T-helper 17 cell (primary cell): ENCODE data around the gene ISM1. TPM values are rescaled to one million over a fixed set of nuclear protein-coding genes. Genes with fewer than 3 reads are reported as not detected.
"Not testable (repeated sequence)": the region's sequence is repeated elsewhere in the genome, so short reads cannot be mapped to it uniquely, and the experiment has no call there.

Experiments
- ATAC-seq: fragments of 150-1000 bp; cut with Tn5 transposase; 2 replicates; pipeline ENCODE4 v1.10.0; 2021; ENCODE audit warnings: mild to moderate bottlenecking, moderate library complexity
- DNase-seq, 3 donors: peaks; one replicate each; pipeline versions ENCODE4 v3.0.0 to v3.0.0-alpha.2; 2020 to 2021
- H3K9me3 ChIP-seq: one replicate; pipeline ENCODE4 v1.7.0; 2013; ENCODE audit warnings: low read length, mild to moderate bottlenecking; ENCODE audit not compliant: control insufficient read depth, poor library complexity, severe bottlenecking
- H3K27ac Mint-ChIP-seq: one replicate; pipeline ENCODE4 v1.8.0; 2022; ENCODE audit warnings: mild to moderate bottlenecking, moderate library complexity, mixed read lengths
- H3K27me3 Mint-ChIP-seq: one replicate; pipeline ENCODE4 v1.8.0; 2022; ENCODE audit warnings: mixed read lengths
- H3K36me3 Mint-ChIP-seq: one replicate; pipeline ENCODE4 v1.8.0; 2022; ENCODE audit warnings: low read depth, mixed read lengths
- H3K4me1 Mint-ChIP-seq: one replicate; pipeline ENCODE4 v1.8.0; 2022; ENCODE audit warnings: mild to moderate bottlenecking, mixed read lengths
- H3K4me3 Mint-ChIP-seq: one replicate; pipeline ENCODE4 v1.8.0; 2022; ENCODE audit warnings: mild to moderate bottlenecking, moderate library complexity, mixed read lengths
- total RNA-seq, 4 donors: library from RNA in 2 of 4; stranded (reverse) in 2 of 4; gene quantifications; one replicate each; pipeline ENCODE4 v1.2.3 and lab custom pipeline; 2022 to 2026

The ISM1 gene
- total RNA-seq, 2 donors from 2014 or later = 3.2 to 7.8 TPM

DNA sequence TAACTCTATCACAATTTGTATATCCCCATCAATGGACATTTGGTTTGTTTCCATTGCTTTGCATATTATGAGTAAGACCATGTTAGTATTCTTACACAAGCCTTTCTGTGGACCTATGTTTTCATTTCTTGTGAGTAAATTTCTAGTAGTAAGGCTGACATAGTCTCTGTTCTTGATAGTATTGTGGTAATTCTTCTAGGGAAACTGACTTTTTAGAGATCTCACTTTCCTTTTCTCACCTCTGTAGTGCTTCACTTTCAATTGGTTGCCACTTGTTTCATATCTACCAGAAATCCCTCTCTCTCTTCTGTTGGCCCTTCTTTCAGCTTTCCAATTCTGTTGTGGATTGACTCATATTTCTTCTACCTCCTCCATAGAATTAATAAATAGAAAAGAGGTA lies 8.5 kb downstream of the ISM1 start:
- ATAC-seq = no peak
- DNase-seq = no peak
- Mint-ChIP-seq H3K27me3 (no peaks in the 10 kb centered on the region), H3K4me1 (peaks cover 31% of the 10 kb centered on the region), H3K4me3 (peak overlapping the region; percentile 51), H3K27ac (peak overlapping the region; percentile 99), H3K36me3 (peaks cover 2% of the 10 kb centered on the region)
- no peaks in the 10 kb centered on the region for H3K9me3 ChIP-seq

DNA sequence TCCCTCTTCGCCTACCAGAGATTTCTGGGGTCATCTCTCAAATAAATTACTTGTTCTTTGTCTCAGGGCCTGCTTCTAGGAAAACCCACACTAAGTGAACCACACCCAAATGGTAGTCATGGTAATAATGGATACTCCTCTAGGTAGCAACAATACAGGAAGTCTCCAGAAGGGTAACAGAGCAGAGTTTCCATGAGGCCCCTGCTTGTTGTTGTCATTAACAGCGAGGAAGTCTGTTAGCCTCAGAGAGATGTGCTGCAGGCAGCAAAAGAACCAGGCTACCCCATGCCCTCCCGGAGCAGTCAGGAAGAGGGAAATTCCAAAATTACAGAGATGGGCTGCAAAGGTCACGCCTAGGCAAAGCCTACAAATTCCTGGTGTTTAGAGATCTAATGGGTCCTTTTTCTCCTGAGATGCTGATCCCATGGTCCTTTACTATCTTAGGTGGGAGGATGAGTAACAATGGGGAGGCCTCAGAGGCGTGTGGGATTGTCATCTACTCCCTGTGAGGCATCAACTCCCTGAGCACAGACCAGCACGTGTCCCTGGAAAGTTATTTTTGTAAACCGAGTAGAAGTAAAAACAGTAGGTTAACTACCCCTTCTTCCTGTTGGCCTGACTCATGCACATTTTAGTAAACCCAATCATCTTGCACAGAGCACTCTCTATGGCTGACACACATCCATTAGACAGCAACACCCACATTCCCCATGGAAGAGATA lies 10.1 kb downstream of the ISM1 start:
- peak; percentile 98 for ATAC-seq
- Mint-ChIP-seq H3K27ac (peak overlapping the region; percentile 99), H3K4me3 (peak overlapping the region; percentile 80), H3K4me1 (peaks cover 31% of the 10 kb centered on the region), H3K27me3 (no peaks in the 10 kb centered on the region), H3K36me3 (peaks cover 2% of the 10 kb centered on the region)
- no peaks in the 10 kb centered on the region for H3K9me3 ChIP-seq
- DNase-seq = peak in 2 of 3 donors; percentile 22 to 31

DNA sequence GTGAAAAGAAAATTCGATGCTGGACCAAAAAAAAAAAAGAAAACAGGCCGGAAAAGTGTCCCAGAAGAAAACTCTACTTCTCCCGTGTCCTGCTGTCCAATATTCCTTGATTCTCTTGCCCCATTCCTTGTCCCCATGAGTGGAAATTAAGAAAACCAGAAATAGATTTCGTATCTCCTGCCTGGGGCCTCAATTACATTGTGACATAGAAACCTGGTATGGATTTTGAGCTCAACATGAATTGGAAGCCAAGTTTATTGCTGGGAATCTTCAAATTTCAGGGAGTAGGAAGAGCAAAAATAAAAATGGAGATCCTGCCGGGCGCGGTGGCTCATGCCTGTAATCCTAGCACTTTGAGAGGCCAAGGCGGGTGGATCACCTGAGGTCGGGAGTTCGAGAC lies 11.9 kb downstream of the ISM1 start:
- Mint-ChIP-seq H3K27ac (peak overlapping the region; percentile 99), H3K4me1 (peaks cover 31% of the 10 kb centered on the region), H3K4me3 (no peak overlapping the region), H3K27me3 (no peaks in the 10 kb centered on the region), H3K36me3 (peaks cover 2% of the 10 kb centered on the region)
- ATAC-seq (no peak), DNase-seq (no peak)
- no peaks in the 10 kb centered on the region for H3K9me3 ChIP-seq

DNA sequence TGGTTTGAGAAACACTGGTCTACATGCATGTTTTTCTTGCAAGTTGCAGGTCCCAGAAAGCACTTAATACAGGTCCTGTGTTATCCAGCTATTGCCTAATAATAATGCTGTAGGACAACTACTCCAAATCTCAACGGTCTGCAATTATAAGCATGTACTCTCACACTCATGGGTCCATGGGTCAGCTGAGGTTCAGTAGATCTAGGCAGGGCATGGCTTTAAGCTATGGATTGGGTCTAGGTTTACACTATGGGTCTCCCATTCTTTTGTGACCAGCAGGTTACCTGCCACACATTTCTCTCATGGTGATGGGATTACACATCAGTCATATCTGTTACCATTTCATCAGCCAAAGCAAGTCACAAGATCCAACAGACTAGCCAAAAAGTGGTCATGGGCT lies 13.9 kb downstream of the ISM1 start:
- Mint-ChIP-seq H3K4me3 (no peak overlapping the region), H3K27ac (no peak overlapping the region), H3K27me3 (no peaks in the 10 kb centered on the region), H3K36me3 (peaks cover 2% of the 10 kb centered on the region), H3K4me1 (peaks cover 23% of the 10 kb centered on the region)
- H3K9me3 ChIP-seq = no peaks in the 10 kb centered on the region
- no peak for DNase-seq
- ATAC-seq = no peak

DNA sequence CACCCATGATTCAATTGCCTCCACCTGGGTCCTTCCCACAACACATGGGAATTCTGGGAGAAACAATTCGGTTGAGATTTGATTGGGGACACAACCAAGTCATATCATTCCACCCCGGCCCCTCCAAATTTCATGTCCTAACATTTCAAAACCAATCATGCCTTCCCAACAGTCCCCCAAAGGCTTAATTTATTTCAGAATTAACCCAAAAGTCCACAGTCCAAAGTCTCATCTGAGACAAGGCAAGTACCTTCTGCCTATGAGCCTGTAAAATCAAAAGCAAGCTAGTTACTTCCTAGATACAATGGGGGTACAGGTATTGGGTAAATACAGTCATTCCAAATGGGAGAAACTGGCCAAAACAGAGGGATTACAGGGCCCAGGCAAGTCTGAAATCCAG lies 15.3 kb downstream of the ISM1 start:
- ATAC-seq, H3K9me3 ChIP-seq, H3K36me3 Mint-ChIP-seq, H3K4me3 Mint-ChIP-seq, H3K27me3 Mint-ChIP-seq, DNase-seq, H3K27ac Mint-ChIP-seq: not testable (repeated sequence)
- peaks cover 10% of the 10 kb centered on the region for H3K4me1 Mint-ChIP-seq

DNA sequence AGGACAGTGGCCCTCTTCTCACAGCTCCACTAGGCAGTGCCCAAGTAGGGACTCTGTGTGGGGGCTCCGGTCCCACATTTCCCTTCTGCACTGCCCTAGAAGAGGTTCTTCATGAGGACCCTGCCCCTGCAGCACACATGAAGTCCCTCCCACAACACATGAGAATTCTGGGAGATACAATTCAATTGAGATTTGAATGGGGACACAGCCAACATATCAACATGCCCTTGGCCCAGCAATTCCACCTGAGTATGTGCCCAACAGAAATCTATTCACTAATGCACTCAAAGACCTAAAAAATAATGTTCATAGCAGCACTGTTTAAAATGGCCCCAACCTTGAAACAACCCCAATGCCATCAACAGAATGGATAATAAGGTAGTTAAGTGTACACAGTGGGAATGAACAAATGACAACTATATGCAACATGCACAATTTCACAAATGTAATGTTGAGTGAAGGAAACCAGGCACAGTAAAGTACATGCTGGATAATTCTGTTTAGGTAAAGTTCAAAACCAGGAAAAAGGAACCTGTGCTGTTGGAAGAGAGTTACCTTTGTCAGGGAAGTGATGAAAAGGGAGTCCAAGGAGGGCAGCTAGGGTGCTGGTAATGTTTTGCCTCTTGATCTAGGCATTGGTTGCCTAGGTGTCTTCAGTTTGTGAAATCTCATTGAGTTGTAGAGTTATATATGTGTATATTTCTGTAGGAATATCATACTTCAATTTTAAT lies 16.1 kb downstream of the ISM1 start:
- Mint-ChIP-seq H3K27me3 (no peaks in the 10 kb centered on the region), H3K27ac (no peak overlapping the region), H3K4me1 (peaks cover 4% of the 10 kb centered on the region), H3K36me3 (no peaks in the 10 kb centered on the region), H3K4me3 (no peak overlapping the region)
- DNase-seq (no peak), ATAC-seq (no peak)
- H3K9me3 ChIP-seq = no peaks in the 10 kb centered on the region

DNA sequence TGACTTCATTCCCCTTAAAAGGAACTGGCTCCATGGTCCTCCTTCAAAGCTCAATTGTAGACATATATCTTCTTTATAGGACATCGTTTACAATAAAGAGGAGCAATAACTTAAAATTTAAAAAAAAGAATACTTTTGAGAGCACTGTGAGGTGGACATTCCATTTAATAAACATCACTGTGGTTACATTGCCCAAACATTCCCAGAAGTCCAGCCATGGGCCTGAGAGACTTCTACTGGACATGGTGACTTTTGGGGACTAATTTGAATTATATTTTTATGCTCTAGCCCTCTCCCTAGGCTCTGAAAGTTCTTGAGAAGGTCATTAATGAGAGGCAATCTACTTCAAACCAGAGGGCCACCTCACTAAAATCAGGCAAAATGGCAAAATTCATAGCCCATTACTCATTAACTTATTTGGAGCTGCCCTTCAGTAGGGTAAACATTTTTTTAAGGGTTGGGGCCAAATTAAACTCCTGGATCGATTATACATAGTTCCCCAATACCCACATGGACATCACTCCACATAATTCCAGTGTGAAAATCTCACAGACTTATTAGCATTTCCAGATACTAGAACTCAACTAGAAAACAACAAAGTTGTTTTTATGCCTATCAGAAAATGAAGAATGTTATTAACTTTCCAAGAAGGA lies 17.1 kb downstream of the ISM1 start:
- H3K4me1 Mint-ChIP-seq = peaks cover under 1% of the 10 kb centered on the region
- ATAC-seq (no peak), DNase-seq (no peak)
- no peaks in the 10 kb centered on the region for H3K27me3 Mint-ChIP-seq
- H3K27ac Mint-ChIP-seq = no peak overlapping the region
- H3K4me3 Mint-ChIP-seq = no peak overlapping the region
- H3K36me3 Mint-ChIP-seq = no peaks in the 10 kb centered on the region
- H3K9me3 ChIP-seq = no peaks in the 10 kb centered on the region

DNA sequence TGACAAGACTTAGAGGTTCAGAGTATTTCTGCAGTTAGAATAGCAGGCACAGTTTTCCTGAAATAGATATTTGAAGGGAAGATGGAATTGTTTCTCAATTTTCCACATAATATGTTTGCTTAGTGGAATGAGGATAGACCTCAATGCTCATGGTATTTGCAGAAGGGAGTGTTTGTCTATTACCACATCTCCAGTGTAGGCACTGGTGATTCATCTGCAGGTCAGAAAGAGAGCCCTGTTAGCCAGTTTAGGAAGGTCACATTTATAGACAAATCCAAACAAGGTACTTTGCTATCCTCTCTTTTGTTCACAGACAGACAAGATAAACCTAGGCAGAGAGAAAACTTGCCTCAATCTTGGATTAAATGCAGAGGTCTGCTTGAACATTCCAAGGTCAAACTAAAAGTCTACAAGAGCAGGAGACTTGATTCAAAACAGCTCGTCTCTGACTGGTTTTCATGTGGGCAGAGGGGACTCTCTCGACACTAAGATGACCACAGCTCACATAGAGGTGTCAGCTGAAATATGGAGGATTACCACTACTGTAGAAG lies 22.8 kb downstream of the ISM1 start:
- Mint-ChIP-seq H3K36me3 (no peaks in the 10 kb centered on the region), H3K27ac (no peak overlapping the region), H3K4me3 (no peak overlapping the region), H3K27me3 (no peaks in the 10 kb centered on the region), H3K4me1 (peaks cover 28% of the 10 kb centered on the region)
- ATAC-seq (no peak), DNase-seq (no peak)
- H3K9me3 ChIP-seq = no peaks in the 10 kb centered on the region

DNA sequence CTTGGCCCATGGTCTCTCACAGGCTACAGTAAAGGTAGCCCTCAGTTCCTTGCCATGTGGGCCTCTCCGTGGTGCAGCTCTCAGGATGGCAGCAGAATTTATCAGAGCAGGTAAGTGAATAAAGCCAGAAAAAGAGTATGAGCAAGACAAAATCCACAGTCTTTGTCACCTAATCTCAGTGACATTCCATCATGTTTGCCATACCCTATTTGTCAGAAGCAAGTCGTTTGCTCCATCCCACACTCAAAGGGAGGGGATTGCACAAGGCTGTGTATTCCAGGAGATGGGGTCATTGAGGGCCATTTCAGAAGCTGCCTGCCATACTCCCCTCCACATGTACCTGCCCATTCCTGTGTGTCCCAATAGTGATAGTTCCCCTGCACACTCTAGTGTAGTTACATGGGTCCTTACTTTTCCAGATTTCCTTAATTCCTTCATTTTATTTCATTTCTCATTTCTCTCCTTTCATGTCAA lies 24.2 kb downstream of the ISM1 start:
- Mint-ChIP-seq H3K27ac (peak overlapping the region; percentile 98), H3K36me3 (no peaks in the 10 kb centered on the region), H3K4me3 (no peak overlapping the region), H3K4me1 (peaks cover 31% of the 10 kb centered on the region), H3K27me3 (no peaks in the 10 kb centered on the region)
- no peak for DNase-seq
- ATAC-seq = no peak
- no peaks in the 10 kb centered on the region for H3K9me3 ChIP-seq

DNA sequence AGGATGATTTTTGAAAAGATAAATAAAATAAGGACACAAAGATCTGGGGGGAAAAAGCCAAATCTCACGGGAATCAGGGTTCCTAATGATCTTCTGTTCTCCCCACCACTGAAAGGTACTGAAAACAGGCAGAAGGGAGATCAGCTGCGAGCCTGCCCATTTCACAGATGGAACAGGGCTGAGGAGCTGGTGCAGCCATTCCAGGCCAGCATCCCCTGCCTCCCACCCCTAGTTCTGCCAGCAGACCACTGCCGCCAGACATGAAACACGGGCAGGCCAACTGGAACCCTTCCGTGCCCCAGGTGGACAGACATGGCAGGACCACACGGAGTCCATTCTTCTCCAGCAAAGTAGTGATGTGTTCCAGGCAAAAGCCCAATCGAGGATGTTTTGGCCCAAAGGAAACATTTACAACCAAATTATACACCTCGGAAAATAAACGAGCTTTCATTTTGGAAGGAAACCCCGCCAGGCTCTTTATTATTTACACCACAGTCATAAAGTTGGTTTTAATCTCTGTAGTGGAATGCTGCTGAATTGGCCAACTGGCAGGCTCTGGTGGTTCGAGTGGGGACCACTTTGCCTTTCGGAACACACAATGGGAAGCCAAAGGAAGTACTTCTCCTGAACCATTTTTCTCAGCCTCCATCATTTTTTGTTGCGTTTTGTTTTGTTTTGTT lies 28.2 kb downstream of the ISM1 start:
- Mint-ChIP-seq H3K27ac (peak overlapping the region; percentile 98), H3K4me1 (peaks cover 31% of the 10 kb centered on the region), H3K36me3 (peaks cover 2% of the 10 kb centered on the region), H3K4me3 (no peak overlapping the region), H3K27me3 (no peaks in the 10 kb centered on the region)
- no peak for DNase-seq
- no peaks in the 10 kb centered on the region for H3K9me3 ChIP-seq
- ATAC-seq = no peak

DNA sequence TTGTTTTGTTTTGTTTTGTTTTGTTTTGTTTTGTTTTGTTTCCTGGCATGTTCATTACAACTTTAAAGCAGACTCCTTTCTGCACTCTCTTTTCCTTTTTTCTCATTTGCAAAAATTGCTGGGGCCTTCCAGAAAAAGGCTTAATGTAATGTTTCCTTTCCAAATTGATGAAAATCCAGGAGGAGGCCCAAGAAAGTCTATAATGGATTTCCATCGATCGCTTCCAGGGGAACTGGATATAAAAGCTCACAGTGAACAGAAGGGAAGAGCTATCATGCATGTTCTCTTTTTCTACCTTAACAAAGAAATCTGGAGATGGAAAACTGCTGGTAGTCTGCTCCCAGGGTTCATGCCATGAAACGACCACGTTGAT lies 28.7 kb downstream of the ISM1 start:
- Mint-ChIP-seq H3K4me3 (no peak overlapping the region), H3K4me1 (peaks cover 31% of the 10 kb centered on the region)
- no peak for ATAC-seq

DNA sequence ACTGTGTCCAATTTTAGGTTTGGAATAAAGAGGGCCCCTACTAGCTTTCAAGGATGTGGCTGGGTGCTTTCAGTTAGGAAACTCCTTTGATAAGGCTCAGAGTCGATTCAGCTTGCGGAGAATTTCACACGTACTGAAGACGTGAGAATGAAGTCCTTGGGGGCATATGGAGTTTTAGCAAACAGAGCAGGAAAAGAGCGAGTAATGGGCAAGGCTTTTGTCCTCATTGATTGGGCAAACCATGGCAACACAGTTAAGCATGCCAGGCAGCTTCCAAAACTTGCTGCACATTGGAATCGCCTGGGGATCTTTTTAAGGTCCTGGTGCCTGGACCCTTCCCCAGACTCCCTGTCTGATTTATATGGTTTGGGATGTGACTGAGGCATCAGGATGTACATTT lies 29.2 kb downstream of the ISM1 start:
- H3K4me1 Mint-ChIP-seq = peaks cover 31% of the 10 kb centered on the region
- H3K27ac Mint-ChIP-seq = peak overlapping the region; percentile 66
- ATAC-seq (no peak), DNase-seq (no peak)
- no peaks in the 10 kb centered on the region for H3K27me3 Mint-ChIP-seq
- H3K36me3 Mint-ChIP-seq = peaks cover 2% of the 10 kb centered on the region
- H3K4me3 Mint-ChIP-seq = no peak overlapping the region
- H3K9me3 ChIP-seq = no peaks in the 10 kb centered on the region

More for the DNA sequence above, 28.7 kb downstream of the ISM1 start:
- Mint-ChIP-seq H3K27ac (peak overlapping the region; percentile 66), H3K27me3 (no peaks in the 10 kb centered on the region), H3K36me3 (peaks cover 2% of the 10 kb centered on the region)
- no peaks in the 10 kb centered on the region for H3K9me3 ChIP-seq
- no peak for DNase-seq
